Mucosa of rectum (tissue), 2 donors: Measurements from ENCODE around the gene HSP90AB1.

Experiments
- H3K27ac ChIP-seq, 2 donors: one replicate each; pipeline ENCODE4 v1.7.0; 2013; ENCODE audit warnings: inconsistent platforms in 2 of 2, low read depth in 2 of 2, low read length in 2 of 2
- H3K27me3 ChIP-seq, 2 donors: one replicate each; pipeline ENCODE4 v1.7.0; 2013; ENCODE audit warnings: low read length in 2 of 2; ENCODE audit not compliant: control insufficient read depth in 2 of 2, insufficient read depth in 2 of 2
- H3K36me3 ChIP-seq, 2 donors: one replicate each; pipeline ENCODE4 v1.7.0; 2013; ENCODE audit warnings: low read length in 2 of 2; ENCODE audit not compliant: control insufficient read depth in 2 of 2, insufficient read depth in 2 of 2
- H3K4me1 ChIP-seq, 2 donors: one replicate each; pipeline ENCODE4 v1.7.0; 2013; ENCODE audit warnings: low read length in 2 of 2, mild to moderate bottlenecking in 1 of 2; ENCODE audit not compliant: control insufficient read depth in 2 of 2, insufficient read depth in 2 of 2
- H3K4me3 ChIP-seq, 2 donors: one replicate each; pipeline ENCODE4 v1.7.0; 2013; ENCODE audit warnings: low read length in 2 of 2
- H3K9ac ChIP-seq, 2 donors: one replicate each; pipeline ENCODE4 v1.7.0; 2013; ENCODE audit warnings: low read length in 2 of 2, low read depth in 1 of 2, mild to moderate bottlenecking in 1 of 2
- H3K9me3 ChIP-seq, 2 donors: one replicate each; pipeline ENCODE4 v1.7.0; 2013; ENCODE audit warnings: low read length in 2 of 2; ENCODE audit not compliant: control insufficient read depth in 2 of 2
- donor health status: healthy.
- donor health status: Normal muscosa, but diverticular disease.

HSP90AB1 gene

GRCh38 chr6:44269178-44269920 lies 22.4 kb downstream of the HSP90AB1 start:
- no peak overlapping the region for H3K4me3 ChIP-seq
- peaks cover 44 to 50% of the 10 kb centered on the region in 2 donors for H3K27me3 ChIP-seq
- H3K4me1 ChIP-seq, result peaks cover 6 to 7% of the 10 kb centered on the region in 2 donors
- no peak overlapping the region for H3K27ac ChIP-seq
- no peaks in the 10 kb centered on the region for H3K36me3 ChIP-seq
- H3K9ac ChIP-seq, result no peak overlapping the region
- no peaks in the 10 kb centered on the region for H3K9me3 ChIP-seq

GRCh38 chr6:44269921-44270525 lies 23.1 kb downstream of the HSP90AB1 start, which contains the start of gene TMEM151B:
TMEM151B (plus strand) TSS chr6:44270450; CDS start chr6:44270743, 293 bp downstream.
- Histone ChIP-seq H3K4me3 (no peak within 1 kb of the TSS), H3K9ac (no peak within 1 kb of the TSS), H3K27me3 (peaks cover 46 to 53% of the 10 kb centered on the region in 2 donors)

GRCh38 chr6:44270526-44271405 lies 23.9 kb downstream of the HSP90AB1 start:
- no peak overlapping the region for H3K4me3 ChIP-seq
- no peaks in the 10 kb centered on the region for H3K36me3 ChIP-seq
- H3K9me3 ChIP-seq, result no peaks in the 10 kb centered on the region
- H3K27ac ChIP-seq, result no peak overlapping the region
- peaks cover 0 to 2% of the 10 kb centered on the region in 2 donors for H3K4me1 ChIP-seq
- peaks cover 51 to 61% of the 10 kb centered on the region in 2 donors for H3K27me3 ChIP-seq
- H3K9ac ChIP-seq, result no peak overlapping the region

More at GRCh38 chr6:44269921-44270525, 23.1 kb downstream of the HSP90AB1 start, which contains the start of gene TMEM151B:
- Histone ChIP-seq H3K27ac (no peak within 1 kb of the TSS), H3K4me1 (peaks cover 0 to under 1% of the 10 kb centered on the region in 2 donors), H3K36me3 (no peaks in the 10 kb centered on the region), H3K9me3 (no peaks in the 10 kb centered on the region)

GRCh38 chr6:44271406-44271723 lies 24.5 kb downstream of the HSP90AB1 start:
- Histone ChIP-seq H3K4me1 (peaks cover 0 to 3% of the 10 kb centered on the region in 2 donors), H3K27ac (no peak overlapping the region), H3K9ac (no peak overlapping the region), H3K9me3 (no peaks in the 10 kb centered on the region), H3K27me3 (peaks cover 51 to 67% of the 10 kb centered on the region in 2 donors), H3K36me3 (no peaks in the 10 kb centered on the region), H3K4me3 (no peak overlapping the region)

GRCh38 chr6:44271914-44272313 lies 25.0 kb downstream of the HSP90AB1 start:
- no peaks in the 10 kb centered on the region for H3K9me3 ChIP-seq
- no peak overlapping the region for H3K4me3 ChIP-seq
- H3K27me3 ChIP-seq, result peaks cover 51 to 72% of the 10 kb centered on the region in 2 donors
- H3K9ac ChIP-seq, result no peak overlapping the region
- H3K4me1 ChIP-seq, result peaks cover 0 to 3% of the 10 kb centered on the region in 2 donors
- H3K36me3 ChIP-seq, result no peaks in the 10 kb centered on the region
- H3K27ac ChIP-seq, result no peak overlapping the region

- H3K36me3 ChIP-seq, result no peaks in the 10 kb centered on the region
- H3K27me3 ChIP-seq, result peaks cover 54 to 78% of the 10 kb centered on the region in 2 donors
- H3K4me3 ChIP-seq, result no peak overlapping the region
- no peak overlapping the region for H3K9ac ChIP-seq
- H3K27ac ChIP-seq, result no peak overlapping the region
- H3K9me3 ChIP-seq, result no peaks in the 10 kb centered on the region
- H3K4me1 ChIP-seq, result peaks cover 0 to 3% of the 10 kb centered on the region in 2 donors
Measured at GRCh38 chr6:44272529-44272928, 25.6 kb downstream of the HSP90AB1 start.

GRCh38 chr6:44272999-44273566 lies 26.2 kb downstream of the HSP90AB1 start:
- H3K36me3 ChIP-seq, result no peaks in the 10 kb centered on the region
- H3K4me3 ChIP-seq, result no peak overlapping the region
- peaks cover 0 to 3% of the 10 kb centered on the region in 2 donors for H3K4me1 ChIP-seq
- H3K27ac ChIP-seq, result no peak overlapping the region
- H3K27me3 ChIP-seq, result peaks cover 58 to 83% of the 10 kb centered on the region in 2 donors
- H3K9me3 ChIP-seq, result no peaks in the 10 kb centered on the region
- H3K9ac ChIP-seq, result no peak overlapping the region

GRCh38 chr6:44273617-44274016 lies 26.7 kb downstream of the HSP90AB1 start:
- Histone ChIP-seq H3K9me3 (no peaks in the 10 kb centered on the region), H3K4me3 (no peak overlapping the region), H3K27ac (no peak overlapping the region), H3K36me3 (no peaks in the 10 kb centered on the region), H3K27me3 (peaks cover 56 to 79% of the 10 kb centered on the region in 2 donors), H3K9ac (no peak overlapping the region), H3K4me1 (peaks cover 0 to 3% of the 10 kb centered on the region in 2 donors)

GRCh38 chr6:44275271-44275748 lies 28.4 kb downstream of the HSP90AB1 start:
- Histone ChIP-seq H3K4me3 (no peak overlapping the region), H3K9me3 (no peaks in the 10 kb centered on the region), H3K27ac (no peak overlapping the region), H3K4me1 (peaks cover 0 to 3% of the 10 kb centered on the region in 2 donors), H3K9ac (no peak overlapping the region), H3K36me3 (no peaks in the 10 kb centered on the region), H3K27me3 (peaks cover 49 to 72% of the 10 kb centered on the region in 2 donors)
